B cell (primary cell): Measurements from ENCODE around the gene NDC1. TPM values are rescaled to one million over a fixed set of nuclear protein-coding genes. Genes with fewer than 3 reads are reported as not detected.

Experiments used
- ATAC-seq: fragments of 200-7000 bp; cut with Tn5 transposase; one replicate; pipeline ENCODE4 v1.10.0; 2021; ENCODE audit warnings: low read depth, mild to moderate bottlenecking, moderate number of reproducible peaks, moderate library complexity
- CTCF ChIA-PET: fragments of 350-600 bp; sonication (Branson Sonifier 250); formaldehyde crosslinking; loops from one replicate; lab custom pipeline; 2021; ENCODE audit warnings: antibody characterized with exemption, inconsistent platforms; lab: Charles Lee
- POLR2A ChIA-PET: fragments of 350-600 bp; sonication (Branson Sonifier 250); formaldehyde crosslinking; loops from one replicate; lab custom pipeline; 2021; ENCODE audit warnings: antibody characterized with exemption; lab: Charles Lee
- DNase-seq: peaks from one replicate; pipeline ENCODE4 v3.0.0; 2013
- H2AFZ ChIP-seq: 2 replicates; pipeline ENCODE4 v1.6.1; 2012; ENCODE audit warnings: mild to moderate bottlenecking, low read depth, low read length; ENCODE audit not compliant: insufficient read depth, poor library complexity, severe bottlenecking
- H3K27ac ChIP-seq, 2 donors: 1 replicate in 1 of 2; 2 replicates in 1 of 2; pipeline ENCODE4 v1.5.1; 2012 to 2013; ENCODE audit warnings: low read length in 2 of 2, mild to moderate bottlenecking in 2 of 2, moderate library complexity in 1 of 2
- H3K27me3 ChIP-seq, 4 experiments: fragments of 200-600 bp in 1 of 4; sonication (generic) in 1 of 4; replicated peaks in 1 of 4; 1 replicate in 2 of 4; 2 replicates in 2 of 4; pipeline versions ENCODE4 v1.6.1 to v1.7.0; 2013 to 2016; ENCODE audit warnings: low read length in 3 of 4, mild to moderate bottlenecking in 2 of 4, mixed read lengths in 1 of 4, moderate library complexity in 1 of 4; ENCODE audit not compliant: insufficient read depth in 4 of 4, control insufficient read depth in 3 of 4; ENCODE audit errors: control extremely low read depth in 1 of 4
- H3K36me3 ChIP-seq, 2 experiments: replicated peaks in 1 of 2; 1 replicate in 1 of 2; 2 replicates in 1 of 2; pipeline versions ENCODE4 v1.6.1 to v1.7.1; 2013; ENCODE audit warnings: low read length in 1 of 2; ENCODE audit not compliant: insufficient read depth in 2 of 2, control insufficient read depth in 1 of 2; ENCODE audit errors: control extremely low read depth in 1 of 2, extremely low read depth in 1 of 2
- H3K4me1 ChIP-seq, 2 donors: fragments of 200-600 bp in 1 of 2; sonication (generic) in 1 of 2; 1 replicate in 1 of 2; 2 replicates in 1 of 2; pipeline versions ENCODE4 v1.5.1 to v1.6.1; 2013 to 2017; ENCODE audit warnings: low read length in 2 of 2; ENCODE audit not compliant: control insufficient read depth in 2 of 2, insufficient read depth in 2 of 2
- H3K4me2 ChIP-seq: replicated peaks from 2 replicates; pipeline ENCODE3; 2012; ENCODE audit warnings: mild to moderate bottlenecking, low read depth, low read length; ENCODE audit not compliant: poor library complexity, severe bottlenecking
- H3K4me3 ChIP-seq, 5 experiments: fragments of 200-600 bp in 1 of 5; sonication (generic) in 1 of 5; 1 replicate in 3 of 5; 2 replicates in 2 of 5; pipeline versions ENCODE4 v1.5.1 to v1.7.0; 2011 to 2016; ENCODE audit warnings: low read length in 4 of 5, mild to moderate bottlenecking in 4 of 5, low read depth in 2 of 5, control low read depth in 1 of 5, moderate library complexity in 1 of 5; ENCODE audit not compliant: insufficient read depth in 1 of 5; ENCODE audit errors: control extremely low read depth in 1 of 5, extremely low read depth in 1 of 5
- H3K79me2 ChIP-seq: fragments of 200-600 bp; sonication (generic); one replicate; pipeline ENCODE4 v1.6.0; 2016; ENCODE audit warnings: low read length; ENCODE audit not compliant: control insufficient read depth, insufficient read depth
- H3K9ac ChIP-seq: fragments of 200-600 bp; sonication (generic); 2 replicates; pipeline ENCODE4 v1.6.1; 2017; ENCODE audit warnings: mild to moderate bottlenecking, low read length, moderate library complexity
- H3K9me3 ChIP-seq, 3 donors: one replicate each; pipeline versions ENCODE4 v1.6.1 to v1.7.1; 2013; ENCODE audit warnings: low read length in 2 of 3; ENCODE audit not compliant: control insufficient read depth in 2 of 3, insufficient read depth in 1 of 3; ENCODE audit errors: control extremely low read depth in 1 of 3
- H4K20me1 ChIP-seq: 2 replicates; pipeline ENCODE4 v1.6.0; 2012; ENCODE audit warnings: mild to moderate bottlenecking, low read length; ENCODE audit not compliant: insufficient read depth, control insufficient read depth, poor library complexity, severe bottlenecking
- H3K27ac Mint-ChIP-seq: one replicate; pipeline ENCODE4 v1.8.0; 2021; ENCODE audit warnings: mixed read lengths
- H3K27me3 Mint-ChIP-seq: one replicate; pipeline ENCODE4 v1.8.0; 2021; ENCODE audit warnings: mixed read lengths
- H3K4me1 Mint-ChIP-seq: one replicate; pipeline ENCODE4 v1.8.0; 2021; ENCODE audit warnings: mixed read lengths
- H3K4me3 Mint-ChIP-seq: one replicate; pipeline ENCODE4 v1.8.0; 2021; ENCODE audit warnings: mixed read lengths
- H3K9me3 Mint-ChIP-seq: one replicate; pipeline ENCODE4 v1.8.0; 2022; ENCODE audit warnings: mixed read lengths; ENCODE audit not compliant: insufficient read depth
- EZH2 ChIP-seq: IDR thresholded peaks from 2 replicates; pipeline ENCODE4 v1.6.1; 2012; ENCODE audit warnings: borderline replicate concordance, low read depth, mild to moderate bottlenecking, moderate library complexity, low read length; ENCODE audit not compliant: insufficient read depth, poor library complexity, severe bottlenecking
- WGBS: methylation state at CpG from one replicate; pipeline ENCODE4 v1.1.5; 2013; ENCODE audit warnings: missing lambda C conversion rate; ENCODE audit not compliant: insufficient coverage; 5-methylcytosine and 5-hydroxymethylcytosine counted together
- intact Hi-C: fragments of 100-400 bp; cut with micrococcal nuclease; formaldehyde crosslinking; loops from one replicate; pipeline ENCODE4 v1.10.0; 2022
- polyA plus RNA-seq: library from polyadenylated mRNA; depleted of rRNA; stranded (reverse); fragments of >200 nt; gene quantifications from 2 replicates; pipeline ENCODE4 v1.2.3, GENCODE V29; 2012
- total RNA-seq, 2 donors: library from RNA; stranded (reverse); fragments of 120-200 nt in 1 of 2; gene quantifications; 1 replicate in 1 of 2; 2 replicates in 1 of 2; pipeline versions ENCODE4 v1.2.3 to v1.2.4, GENCODE V29; 2013 to 2022
- TF ChIP-seq, protein P1 (sequence below): fragments of 200-600 bp; IDR thresholded peaks from one replicate; pipeline ENCODE4 v1.8.0; 2022; ENCODE audit warnings: antibody characterized with exemption, mild to moderate bottlenecking

The NDC1 gene
- total and polyA plus RNA-seq, 2 donors (not counting 1 experiment from before 2014, with no cell fraction given): 5.0 to 12.0 TPM

DNA sequence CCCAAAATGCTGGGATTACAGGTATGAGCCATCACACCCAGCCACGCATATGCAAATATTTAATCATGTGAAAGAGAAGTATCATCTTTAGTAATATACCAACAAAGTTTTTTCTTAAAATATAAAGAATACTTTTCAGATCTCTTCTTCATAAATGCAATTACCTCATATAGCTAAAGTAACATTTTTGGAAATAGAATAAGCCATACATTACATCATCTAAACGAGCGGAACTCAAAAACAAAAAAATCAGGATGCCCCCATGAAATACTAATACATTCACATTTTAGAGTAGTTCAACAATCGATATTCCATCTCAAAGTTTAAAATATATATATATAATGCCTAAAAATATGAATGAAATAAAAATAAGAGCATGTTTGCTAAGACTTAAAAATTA lies 4.7 kb downstream of the NDC1 start:
- Histone ChIP-seq H3K4me2 (no peak overlapping the region), H2AFZ (no peak overlapping the region), H4K20me1 (peaks cover 3% of the 10 kb centered on the region), H3K27ac (no peak overlapping the region), H3K27me3 (no peaks in the 10 kb centered on the region), H3K9me3 (no peaks in the 10 kb centered on the region), H3K36me3 (peaks cover 0 to 6% of the 10 kb centered on the region in 2 experiments), H3K4me1 (peaks cover 7 to 14% of the 10 kb centered on the region in 2 donors), H3K9ac (no peak overlapping the region), H3K4me3 (no peak overlapping the region), H3K79me2 (peaks cover 48% of the 10 kb centered on the region)
- ATAC-seq: no peak
- DNase-seq: no peak
- Mint-ChIP-seq H3K9me3 (no peaks in the 10 kb centered on the region), H3K4me3 (no peak overlapping the region), H3K4me1 (peaks cover 30% of the 10 kb centered on the region), H3K27ac (no peak overlapping the region), H3K27me3 (no peaks in the 10 kb centered on the region)
- intact Hi-C loops: no loop called here
- ChIA-PET POLR2A (no interaction called here), CTCF (no interaction called here)
- TF ChIP-seq, protein P1, sequence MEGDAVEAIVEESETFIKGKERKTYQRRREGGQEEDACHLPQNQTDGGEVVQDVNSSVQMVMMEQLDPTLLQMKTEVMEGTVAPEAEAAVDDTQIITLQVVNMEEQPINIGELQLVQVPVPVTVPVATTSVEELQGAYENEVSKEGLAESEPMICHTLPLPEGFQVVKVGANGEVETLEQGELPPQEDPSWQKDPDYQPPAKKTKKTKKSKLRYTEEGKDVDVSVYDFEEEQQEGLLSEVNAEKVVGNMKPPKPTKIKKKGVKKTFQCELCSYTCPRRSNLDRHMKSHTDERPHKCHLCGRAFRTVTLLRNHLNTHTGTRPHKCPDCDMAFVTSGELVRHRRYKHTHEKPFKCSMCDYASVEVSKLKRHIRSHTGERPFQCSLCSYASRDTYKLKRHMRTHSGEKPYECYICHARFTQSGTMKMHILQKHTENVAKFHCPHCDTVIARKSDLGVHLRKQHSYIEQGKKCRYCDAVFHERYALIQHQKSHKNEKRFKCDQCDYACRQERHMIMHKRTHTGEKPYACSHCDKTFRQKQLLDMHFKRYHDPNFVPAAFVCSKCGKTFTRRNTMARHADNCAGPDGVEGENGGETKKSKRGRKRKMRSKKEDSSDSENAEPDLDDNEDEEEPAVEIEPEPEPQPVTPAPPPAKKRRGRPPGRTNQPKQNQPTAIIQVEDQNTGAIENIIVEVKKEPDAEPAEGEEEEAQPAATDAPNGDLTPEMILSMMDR: no peak
- no peak for TF ChIP-seq EZH2
- WGBS: no CpG with 5 or more reads among the region's 4 CpGs

DNA sequence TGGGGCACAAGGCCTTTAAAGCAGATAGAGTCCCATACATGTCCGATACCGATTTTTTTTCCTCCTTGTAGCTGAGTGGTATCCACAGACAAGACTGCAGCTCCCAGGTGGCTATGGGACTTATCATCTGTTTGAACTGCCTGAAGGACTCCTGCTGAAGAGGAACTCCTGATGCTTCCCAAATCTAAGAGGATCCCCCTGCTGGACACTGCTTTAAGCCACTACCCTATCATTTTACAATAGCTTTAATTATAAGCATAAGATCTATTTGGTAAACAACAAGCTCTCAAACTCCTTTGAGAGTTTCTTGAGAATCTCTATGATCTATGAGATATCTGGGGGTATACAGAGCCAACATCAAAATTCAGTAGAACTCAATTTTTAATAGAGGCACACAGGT lies 11.7 kb downstream of the NDC1 start:
- intact Hi-C loops: no loop called here
- 100% methylated on average over 2 of the region's 2 CpGs for WGBS
- H3K27me3 ChIP-seq: no peaks in the 10 kb centered on the region
- no peak for ATAC-seq
- no peak for DNase-seq
- no peaks in the 10 kb centered on the region for H3K9me3 Mint-ChIP-seq
- H3K36me3 ChIP-seq: peaks cover 0 to 20% of the 10 kb centered on the region in 2 experiments
- no peak overlapping the region for H3K4me3 Mint-ChIP-seq
- no peak overlapping the region for H2AFZ ChIP-seq
- no peak overlapping the region for H3K27ac Mint-ChIP-seq
- no peak overlapping the region for H3K4me2 ChIP-seq
- no peak overlapping the region for H3K27ac ChIP-seq
- H4K20me1 ChIP-seq: no peaks in the 10 kb centered on the region
- no peaks in the 10 kb centered on the region for H3K9me3 ChIP-seq
- CTCF ChIA-PET: interaction anchor here (1.7 kb wide), 1 partner anchor 133 kb away, joined by 10 read pairs; no protein-coding TSS in a partner anchor
- H3K4me3 ChIP-seq: no peak overlapping the region
- POLR2A ChIA-PET: no interaction called here
- no peaks in the 10 kb centered on the region for H3K4me1 ChIP-seq
- H3K4me1 Mint-ChIP-seq: no peaks in the 10 kb centered on the region
- H3K79me2 ChIP-seq: no peaks in the 10 kb centered on the region
- H3K9ac ChIP-seq: no peak overlapping the region
- TF ChIP-seq, protein P1: no peak
- no peak for TF ChIP-seq EZH2
- no peaks in the 10 kb centered on the region for H3K27me3 Mint-ChIP-seq
